Measurements from ENCODE around the gene DPP7. TPM values are rescaled to one million over a fixed set of nuclear protein-coding genes. Genes with fewer than 3 reads are reported as not detected.

DPP7 gene
- total and polyA plus RNA-seq, 10 of the 15 experiments (the other 5 are each of a cell fraction or from before 2014, with no cell fraction given), result 0.68 to 245 (median 106) TPM

GRCh38 chr9:137099231-137099630 lies 15.3 kb downstream of the DPP7 start:
- POLR2A ChIA-PET, result no interaction called here
- H3K27ac ChIP-seq (ENCODE audit: control insufficient read depth, insufficient read depth), result no peak overlapping the region
- H3K4me2 ChIP-seq (ENCODE audit: control insufficient read depth, insufficient read depth), result no peak overlapping the region
- TF ChIP-seq RELB (IDR thresholded peaks at IDR 0.05; ENCODE audit: low read depth) (no peak), CEBPZ (IDR thresholded peaks at IDR 0.05; ENCODE audit: low read depth, low read length) (no peak), RFX5 (IDR thresholded peaks at IDR 0.05; ENCODE audit: low read depth, low read length) (no peak), MEF2B (IDR thresholded peaks at IDR 0.05; ENCODE audit: partially characterized antibody, poor library complexity, severe bottlenecking) (no peak), WRNIP1 (IDR thresholded peaks at IDR 0.05; ENCODE audit: borderline replicate concordance, low read depth, low read length) (no peak), SKIL (IDR thresholded peaks at IDR 0.05; ENCODE audit: low read depth, poor library complexity, severe bottlenecking) (no peak), HCFC1 (IDR thresholded peaks at IDR 0.05; ENCODE audit: low read length) (no peak), IRF4 (IDR thresholded peaks at IDR 0.05; ENCODE audit: low read depth, low read length) (no peak), STAT1 (conservative IDR thresholded peaks at IDR 0.05) (no peak), ESRRA (IDR thresholded peaks at IDR 0.05; ENCODE audit: low read length) (no peak), SPI1 (IDR thresholded peaks at IDR 0.05; ENCODE audit: borderline replicate concordance, insufficient read depth, low read depth, low read length) (no peak), EGR1 (IDR thresholded peaks at IDR 0.05; ENCODE audit: borderline replicate concordance in 1 of 2, low read depth in 2 of 2, low read length in 2 of 2) (no peak)
- ATAC-seq (no peak), FAIRE-seq (no peak), DNase-seq (ENCODE audit: low read depth, low spot score) (no peak)
- intact Hi-C loops (cut with micrococcal nuclease; ENCODE audit: unreplicated experiment) (no loop called here), in situ Hi-C loops (cut with MboI) (no loop called here)
- CTCF ChIA-PET, result no interaction called here
- no TSS peak for BruUV-seq (replicated peaks)
- peaks cover 32 to 49% of the 10 kb centered on the region in 2 experiments; a peak in 3 of 4 replicates for H3K36me3 ChIP-seq (ENCODE audit: control insufficient read depth in 2 of 2, insufficient read depth in 2 of 2, low read length in 1 of 2)
- RAD21 ChIA-PET (ENCODE audit: unreplicated experiment), result no interaction called here
- no peaks in the 10 kb centered on the region for H3K27me3 ChIP-seq (replicated peaks in 1 of 2; ENCODE audit: control insufficient read depth in 2 of 2, insufficient read depth in 2 of 2, low read length in 1 of 2)
- WGBS (ENCODE audit: insufficient coverage, insufficient replicate concordance, low lambda C conversion rate, missing lambda C conversion rate), result 84% methylated on average over 14 of the region's 14 CpGs
- no peaks in the 10 kb centered on the region for H4K20me1 ChIP-seq (ENCODE audit: control insufficient read depth, insufficient read depth)
- H2AFZ ChIP-seq (ENCODE audit: control insufficient read depth, low read depth, low read length), result no peak overlapping the region
- H3K4me1 ChIP-seq (ENCODE audit: control insufficient read depth, insufficient read depth, low read length), result peaks cover 11% of the 10 kb centered on the region
- no peak overlapping the region for H3K4me3 ChIP-seq
- peaks cover 15% of the 10 kb centered on the region; the same call in 2 of the 3 replicates for H3K9me3 ChIP-seq (replicated peaks; ENCODE audit: control insufficient read depth, insufficient read depth, low read length)
- SMC1A ChIA-PET (ENCODE audit: uncharacterized antibody, unreplicated experiment), result no interaction called here
- H3K9ac ChIP-seq (ENCODE audit: control insufficient read depth, insufficient read depth, low read length), result no peak overlapping the region
- no peaks in the 10 kb centered on the region for H3K79me2 ChIP-seq (ENCODE audit: control insufficient read depth, insufficient read depth, low read length)
